HG02973 (cell line): ENCODE results near the gene MYMX.
"Not testable (repeated sequence)": the region's sequence is repeated elsewhere in the genome, so short reads cannot be mapped to it uniquely, and the experiment has no call there.

Experiments used
- ATAC-seq: cut with Tn5 transposase; IDR thresholded peaks from one replicate; pipeline ENCODE4 v1.9.1; 2021; ENCODE audit warnings: moderate library complexity; ENCODE audit not compliant: unreplicated experiment

Gene MYMX

GRCh38 chr6:44216677-44217331 lies at the start of gene MYMX:
Gene MYMX (plus strand): TSS chr6:44216926. CDS start chr6:44217472, 546 bp downstream.
- ATAC-seq, result no peak

GRCh38 chr6:44167567-44167966 lies 49.2 kb upstream of the MYMX start:
- no peak for ATAC-seq

- ATAC-seq, result no peak
Observed at GRCh38 chr6:44169154-44169553, 47.6 kb upstream of the MYMX start.

- no peak for ATAC-seq
Observed at GRCh38 chr6:44169886-44170570, 46.7 kb upstream of the MYMX start.

- ATAC-seq, result no peak
Observed at GRCh38 chr6:44171899-44172546, 44.7 kb upstream of the MYMX start.

- peak; percentile 63 for ATAC-seq
Observed at GRCh38 chr6:44172731-44173500, 43.8 kb upstream of the MYMX start.

- ATAC-seq, result no peak
Observed at GRCh38 chr6:44176130-44176761, 40.5 kb upstream of the MYMX start.

GRCh38 chr6:44176762-44177509 lies 39.8 kb upstream of the MYMX start:
- no peak for ATAC-seq

GRCh38 chr6:44177691-44178423 lies 38.9 kb upstream of the MYMX start:
- no peak for ATAC-seq

- no peak for ATAC-seq
Observed at GRCh38 chr6:44178424-44179071, 38.2 kb upstream of the MYMX start.

- no peak for ATAC-seq
Observed at GRCh38 chr6:44179072-44179536, 37.6 kb upstream of the MYMX start.

- ATAC-seq, result no peak
Observed at GRCh38 chr6:44179648-44180047, 37.1 kb upstream of the MYMX start.

- no peak for ATAC-seq
Observed at GRCh38 chr6:44180406-44180805, 36.3 kb upstream of the MYMX start.

- ATAC-seq, result no peak
Observed at GRCh38 chr6:44180886-44181285, 35.8 kb upstream of the MYMX start.

GRCh38 chr6:44181784-44182183 lies 34.9 kb upstream of the MYMX start:
- not testable (repeated sequence) for ATAC-seq

GRCh38 chr6:44182911-44183390 lies 33.8 kb upstream of the MYMX start:
- no peak for ATAC-seq

GRCh38 chr6:44183783-44184182 lies 32.9 kb upstream of the MYMX start:
- ATAC-seq, result no peak

- not testable (repeated sequence) for ATAC-seq
Observed at GRCh38 chr6:44185356-44185755, 31.4 kb upstream of the MYMX start.
